Measurements from ENCODE around the gene TCF3.

TCF3 gene

GRCh38 chr19:1631557-1632100, 20.8 kb downstream of the TCF3 start:
- TF ChIP-seq CTCF (IDR thresholded peaks at IDR 0.05): no peak
- H3K36me3 ChIP-seq: peaks cover 7% of the 10 kb centered on the region

GRCh38 chr19:1630811-1631210, 21.6 kb downstream of the TCF3 start:
- Histone ChIP-seq H3K27me3 (no peaks in the 10 kb centered on the region), H3K4me3 (ENCODE audit: low read depth in 1 of 2, low read length in 1 of 2) (no peak overlapping the region), H3K36me3 (peaks cover 7% of the 10 kb centered on the region), H3K4me1 (ENCODE audit: control insufficient read depth in 1 of 2, insufficient read depth in 1 of 2, low read depth in 1 of 2, low read length in 1 of 2) (no peaks in the 10 kb centered on the region), H3K9me3 (no peaks in the 10 kb centered on the region), H3K27ac (no peak overlapping the region)
- TF ChIP-seq CTCF (IDR thresholded peaks at IDR 0.05): no peak

More at GRCh38 chr19:1631557-1632100, 20.8 kb downstream of the TCF3 start:
- H3K27me3 ChIP-seq: no peaks in the 10 kb centered on the region
- H3K9me3 ChIP-seq: no peaks in the 10 kb centered on the region
- H3K4me1 ChIP-seq (ENCODE audit: control insufficient read depth in 1 of 2, insufficient read depth in 1 of 2, low read depth in 1 of 2, low read length in 1 of 2): no peaks in the 10 kb centered on the region
- no peak overlapping the region for H3K4me3 ChIP-seq (ENCODE audit: low read depth in 1 of 2, low read length in 1 of 2)
- H3K27ac ChIP-seq: no peak overlapping the region

- H3K27ac ChIP-seq: no peak overlapping the region
- H3K4me3 ChIP-seq (ENCODE audit: low read depth in 1 of 2, low read length in 1 of 2): no peak overlapping the region
- TF ChIP-seq CTCF (IDR thresholded peaks at IDR 0.05): no peak
- H3K9me3 ChIP-seq: no peaks in the 10 kb centered on the region
- peaks cover 7% of the 10 kb centered on the region for H3K36me3 ChIP-seq
- H3K27me3 ChIP-seq: no peaks in the 10 kb centered on the region
- no peaks in the 10 kb centered on the region for H3K4me1 ChIP-seq (ENCODE audit: control insufficient read depth in 1 of 2, insufficient read depth in 1 of 2, low read depth in 1 of 2, low read length in 1 of 2)
These were observed 22.4 kb downstream of the TCF3 start for GRCh38 chr19:1630012-1630411.

- Histone ChIP-seq H3K9me3 (no peaks in the 10 kb centered on the region), H3K36me3 (peaks cover 7% of the 10 kb centered on the region), H3K4me3 (ENCODE audit: low read depth in 1 of 2, low read length in 1 of 2) (no peak overlapping the region), H3K27ac (no peak overlapping the region), H3K4me1 (ENCODE audit: control insufficient read depth in 1 of 2, insufficient read depth in 1 of 2, low read depth in 1 of 2, low read length in 1 of 2) (no peaks in the 10 kb centered on the region), H3K27me3 (no peaks in the 10 kb centered on the region)
- TF ChIP-seq CTCF (IDR thresholded peaks at IDR 0.05): no peak
These were observed 23.1 kb downstream of the TCF3 start for GRCh38 chr19:1629256-1629808.

- no peak overlapping the region for H3K27ac ChIP-seq
- no peak overlapping the region for H3K4me3 ChIP-seq (ENCODE audit: low read depth in 1 of 2, low read length in 1 of 2)
- H3K9me3 ChIP-seq: no peaks in the 10 kb centered on the region
- H3K4me1 ChIP-seq (ENCODE audit: control insufficient read depth in 1 of 2, insufficient read depth in 1 of 2, low read depth in 1 of 2, low read length in 1 of 2): no peaks in the 10 kb centered on the region
- no peaks in the 10 kb centered on the region for H3K27me3 ChIP-seq
- TF ChIP-seq CTCF (IDR thresholded peaks at IDR 0.05): no peak
- H3K36me3 ChIP-seq: peaks cover 12% of the 10 kb centered on the region
These were observed 25.2 kb downstream of the TCF3 start for GRCh38 chr19:1627194-1627593.
